Mesenchymal stem cell (in vitro differentiated cells and primary cell): ENCODE data around the gene BUD31.

Experiments used
- DNase-seq: peaks from one replicate; pipeline ENCODE4 v3.0.0-alpha.2; 2013
- H2AFZ ChIP-seq: one replicate; pipeline ENCODE4 v1.6.1; 2013; ENCODE audit warnings: low read depth, mild to moderate bottlenecking, control low read depth, inconsistent platforms, low read length, moderate library complexity
- H2AK5ac ChIP-seq: 2 replicates; pipeline ENCODE4 v1.6.1; 2013; ENCODE audit warnings: low read length, moderate library complexity, mild to moderate bottlenecking, inconsistent platforms; ENCODE audit not compliant: severe bottlenecking
- H2BK120ac ChIP-seq: one replicate; pipeline ENCODE4 v1.6.1; 2013; ENCODE audit warnings: low read depth, mild to moderate bottlenecking, inconsistent platforms, low read length, moderate library complexity
- H2BK12ac ChIP-seq, 2 experiments: one replicate each; pipeline ENCODE4 v1.6.1; 2013; ENCODE audit warnings: inconsistent platforms in 2 of 2, low read length in 2 of 2, mild to moderate bottlenecking in 2 of 2, moderate library complexity in 2 of 2, control low read depth in 1 of 2
- H2BK15ac ChIP-seq: one replicate; pipeline ENCODE4 v1.6.1; 2013; ENCODE audit warnings: mild to moderate bottlenecking, low read depth, inconsistent platforms; ENCODE audit not compliant: poor library complexity, severe bottlenecking
- H2BK5ac ChIP-seq: 2 replicates; pipeline ENCODE4 v1.6.1; 2013; ENCODE audit warnings: low read depth, mild to moderate bottlenecking, low read length, control low read depth, inconsistent platforms; ENCODE audit not compliant: poor library complexity, severe bottlenecking
- H3K14ac ChIP-seq, 2 experiments: one replicate each; pipeline ENCODE4 v1.6.1; 2013; ENCODE audit warnings: inconsistent platforms in 2 of 2, low read length in 2 of 2, control low read depth in 1 of 2, mild to moderate bottlenecking in 1 of 2, moderate library complexity in 1 of 2
- H3K18ac ChIP-seq, 2 experiments: one replicate each; pipeline ENCODE4 v1.6.1; 2013; ENCODE audit warnings: inconsistent platforms in 2 of 2, low read length in 2 of 2, control low read depth in 1 of 2, low read depth in 1 of 2, mild to moderate bottlenecking in 1 of 2
- H3K23ac ChIP-seq, 2 experiments: one replicate each; pipeline ENCODE4 v1.6.1; 2013; ENCODE audit warnings: inconsistent platforms in 2 of 2, low read length in 2 of 2, mild to moderate bottlenecking in 2 of 2, moderate library complexity in 2 of 2, control low read depth in 1 of 2
- H3K27ac ChIP-seq: 2 replicates; pipeline ENCODE4 v1.5.1; 2013; ENCODE audit warnings: mild to moderate bottlenecking, moderate library complexity, low read length, control low read depth, inconsistent platforms; ENCODE audit not compliant: poor library complexity, severe bottlenecking
- H3K27me3 ChIP-seq, 2 experiments: 2 replicates each; pipeline versions ENCODE4 v1.6.1 to v1.7.0; 2013; ENCODE audit warnings: low read length in 2 of 2, mild to moderate bottlenecking in 2 of 2, moderate library complexity in 2 of 2, control low read depth in 1 of 2, inconsistent platforms in 1 of 2; ENCODE audit not compliant: control insufficient read depth in 1 of 2, insufficient read depth in 1 of 2
- H3K36me3 ChIP-seq, 2 experiments: 2 replicates each; pipeline versions ENCODE4 v1.6.1 to v1.7.0; 2013; ENCODE audit warnings: low read length in 2 of 2, control low read depth in 1 of 2, inconsistent platforms in 1 of 2, low read depth in 1 of 2, mild to moderate bottlenecking in 1 of 2; ENCODE audit not compliant: insufficient read depth in 2 of 2, control insufficient read depth in 1 of 2
- H3K4ac ChIP-seq, 2 experiments: one replicate each; pipeline ENCODE4 v1.6.1; 2013; ENCODE audit warnings: inconsistent platforms in 2 of 2, low read length in 2 of 2, mild to moderate bottlenecking in 2 of 2, moderate library complexity in 2 of 2, control low read depth in 1 of 2, low read depth in 1 of 2
- H3K4me1 ChIP-seq: 2 replicates; pipeline ENCODE4 v1.6.1; 2013; ENCODE audit warnings: low read depth, low read length, control low read depth; ENCODE audit not compliant: control insufficient read depth, insufficient read depth
- H3K4me2 ChIP-seq: 2 replicates; pipeline ENCODE4 v1.6.1; 2013; ENCODE audit warnings: low read length, mild to moderate bottlenecking, inconsistent platforms; ENCODE audit not compliant: poor library complexity, severe bottlenecking
- H3K4me3 ChIP-seq, 2 experiments: 2 replicates each; pipeline versions ENCODE4 v1.5.1 to v1.7.0; 2013; ENCODE audit warnings: low read length in 2 of 2, mild to moderate bottlenecking in 2 of 2, control low read depth in 1 of 2, low read depth in 1 of 2; ENCODE audit not compliant: insufficient read depth in 1 of 2
- H3K79me1 ChIP-seq: replicated peaks from 2 replicates; pipeline ENCODE4 v1.6.1; 2013; ENCODE audit warnings: mild to moderate bottlenecking, control low read depth, low read length, inconsistent platforms; ENCODE audit not compliant: poor library complexity, severe bottlenecking
- H3K9ac ChIP-seq: 2 replicates; pipeline ENCODE4 v1.7.0; 2013; ENCODE audit warnings: mild to moderate bottlenecking, low read length, moderate library complexity
- H3K9me3 ChIP-seq: 2 replicates; pipeline ENCODE4 v1.7.0; 2013; ENCODE audit warnings: mild to moderate bottlenecking, low read length; ENCODE audit not compliant: control insufficient read depth
- H4K8ac ChIP-seq: one replicate; pipeline ENCODE4 v1.6.1; 2013; ENCODE audit warnings: inconsistent platforms, mild to moderate bottlenecking, low read length, moderate library complexity
- H4K91ac ChIP-seq: one replicate; pipeline ENCODE4 v1.6.1; 2013; ENCODE audit warnings: mild to moderate bottlenecking, low read length, inconsistent platforms
- WGBS: methylation state at CpG from one replicate; pipeline ENCODE4 v1.1.7; 2013; ENCODE audit warnings: mixed read lengths; 5-methylcytosine and 5-hydroxymethylcytosine counted together

Gene BUD31

DNA sequence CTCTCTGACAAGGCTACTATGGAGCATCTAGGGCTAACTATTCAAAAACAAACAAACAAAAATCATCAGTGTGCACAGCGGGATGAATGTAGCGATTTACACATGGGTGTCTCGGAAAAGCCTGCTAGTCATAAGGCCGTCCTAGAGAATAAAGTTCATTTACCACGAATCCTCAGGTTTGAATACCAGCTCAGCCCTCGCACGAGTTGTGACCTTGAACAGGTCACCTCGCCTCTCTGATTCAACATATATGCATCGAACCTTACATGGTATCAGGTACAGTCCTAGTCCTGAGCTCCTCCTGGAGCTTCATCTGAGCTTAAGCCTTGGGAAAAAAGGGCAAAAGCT lies 56.6 kb downstream of the BUD31 start:
- Histone ChIP-seq H3K4me2 (peak overlapping the region; percentile 66), H3K27ac (peak overlapping the region; percentile 26), H3K14ac (peak overlapping the region in 1 of 2 experiments; percentile 91), H3K4me3 (peak overlapping the region; percentile 72 to 98), H4K91ac (peak overlapping the region; percentile 12), H3K9me3 (no peaks in the 10 kb centered on the region), H3K27me3 (no peaks in the 10 kb centered on the region), H2BK12ac (no peak overlapping the region), H2AK5ac (peak overlapping the region; percentile 53), H3K79me1 (no peaks in the 10 kb centered on the region), H3K36me3 (peaks cover 12 to 16% of the 10 kb centered on the region in 2 experiments), H4K8ac (peak overlapping the region; percentile 38), H3K4ac (peak overlapping the region in 1 of 2 experiments; percentile 72), H3K9ac (peak overlapping the region; percentile 98), H2BK5ac (no peak overlapping the region), H3K18ac (peak overlapping the region in 1 of 2 experiments; percentile 85), H3K23ac (no peak overlapping the region), H3K4me1 (peaks cover 8% of the 10 kb centered on the region), H2BK120ac (no peak overlapping the region), H2AFZ (peak overlapping the region; percentile 75), H2BK15ac (no peak overlapping the region)
- no peak for DNase-seq
- WGBS: 22% methylated on average over 9 of the region's 9 CpGs

GRCh38 chr7:99468336-99468918 lies 59.7 kb downstream of the BUD31 start:
- H2AFZ ChIP-seq: no peak overlapping the region
- H3K36me3 ChIP-seq: peaks cover 6% of the 10 kb centered on the region in 2 experiments
- no peak overlapping the region for H3K9ac ChIP-seq
- DNase-seq: no peak
- H3K4me1 ChIP-seq: peaks cover 6% of the 10 kb centered on the region
- no peak overlapping the region for H3K4me2 ChIP-seq
- no peak overlapping the region for H3K14ac ChIP-seq
- no peaks in the 10 kb centered on the region for H3K9me3 ChIP-seq
- no peak overlapping the region for H2BK5ac ChIP-seq
- no peak overlapping the region for H3K4ac ChIP-seq
- no peak overlapping the region for H3K27ac ChIP-seq
- 94% methylated on average over 29 of the region's 29 CpGs for WGBS
- H3K79me1 ChIP-seq: no peaks in the 10 kb centered on the region
- no peak overlapping the region for H2BK120ac ChIP-seq
- no peak overlapping the region for H2BK12ac ChIP-seq
- H4K91ac ChIP-seq: no peak overlapping the region
- H3K27me3 ChIP-seq: no peaks in the 10 kb centered on the region
- no peak overlapping the region for H3K23ac ChIP-seq
- H2BK15ac ChIP-seq: no peak overlapping the region
- H4K8ac ChIP-seq: no peak overlapping the region
- no peak overlapping the region for H2AK5ac ChIP-seq
- no peak overlapping the region for H3K18ac ChIP-seq
- H3K4me3 ChIP-seq: no peak overlapping the region
